Pancreas (tissue), 10 donors: ENCODE measurements around the gene GMDS. TPM values are rescaled to one million over a fixed set of nuclear protein-coding genes. Genes with fewer than 3 reads are reported as not detected.

Source experiments
- ATAC-seq, 4 donors: fragments of 200-7000 bp; cut with Tn5 transposase; one replicate each; pipeline versions ENCODE4 v1.8.0 to v1.9.1; 2020; ENCODE audit warnings: mild to moderate bottlenecking in 4 of 4, moderate library complexity in 4 of 4
- DNase-seq, 6 donors: peaks; one replicate each; pipeline ENCODE4 v3.0.0-alpha.2; 2020
- FAIRE-seq: peaks from 2 replicates; lab custom pipeline; 2012; peaks lifted over from hg19 to GRCh38; lab: Jason Lieb, UNC
- H3K27ac ChIP-seq, 4 donors: fragments of 200-600 bp; sonication (generic); 1 replicate in 3 of 4; 2 replicates in 1 of 4; pipeline versions ENCODE4 v1.5.0 to v1.8.0; 2020
- H3K27me3 ChIP-seq, 4 donors: fragments of 200-600 bp; one replicate each; pipeline ENCODE4 v1.8.0; 2021
- H3K36me3 ChIP-seq, 3 donors: fragments of 200-600 bp; sonication (generic) in 1 of 3; one replicate each; pipeline versions ENCODE4 v1.5.0 to v1.8.0; 2020 to 2021
- H3K4me1 ChIP-seq, 3 donors: fragments of 200-600 bp; one replicate each; pipeline ENCODE4 v1.8.0; 2021
- H3K4me3 ChIP-seq, 4 donors: fragments of 200-600 bp; sonication (generic) in 2 of 4; one replicate each; pipeline versions ENCODE4 v1.5.0 to v1.8.0; 2020 to 2021
- H3K9me3 ChIP-seq, 4 donors: fragments of 200-600 bp; one replicate each; pipeline ENCODE4 v1.8.0; 2021
- CTCF ChIP-seq, 4 donors: fragments of 200-600 bp; sonication (generic) in 3 of 4; IDR thresholded peaks; one replicate each; pipeline versions ENCODE4 v1.5.0 to v1.8.0; 2021; ENCODE audit warnings: antibody characterized with exemption in 4 of 4
- WGBS, 2 donors: extraction: QIAGEN DNeasy Blood & Tissue Kit; methylation state at CpG; one replicate each; pipeline ENCODE4 v1.1.7; 2013; 5-methylcytosine and 5-hydroxymethylcytosine counted together
- intact Hi-C, 3 donors: fragments of 100-400 bp; cut with DNase I; formaldehyde crosslinking; loops; one replicate each; pipeline versions ENCODE4 v1.11.1 to v1.14.2; 2022
- polyA plus RNA-seq, 2 donors: library from polyadenylated mRNA; stranded (reverse); fragments of 200-250 nt; gene quantifications; one replicate each; pipeline ENCODE4 v1.2.3, GENCODE V29; 2013
- total RNA-seq, 6 donors: library from RNA; stranded (reverse); fragmentation: NEBNext Ultra II Directional in 4 of 6; extraction: Animal tissue kit (Norgen Biotek cat#: 25700) in 4 of 6; gene quantifications; one replicate each; pipeline versions ENCODE4 v1.2.1 to v1.2.4, GENCODE V29; 2021 to 2023
- donor health status: healthy with polysubstance abuse.
- donor health status: DM: no; HTN: no; CAD: no; lungs with moderate emphysema.
- donor health status: DM: no; HTN: no; CAD: no.
- donor health status: control.
- donor health status: control.
- donor health status: Bipolar disorder and iron deficiency.
- donor health status: DM: yes; HTN: yes; CAD: no.
- donor health status: DM: no; HTN: no; CAD: no.
- donor health status: DM: no; HTN: no; CAD: no.
- donor health status: DM: yes; HTN: yes; CAD: no.

The GMDS gene
- total and polyA plus RNA-seq, 8 donors: 7.6 to 40.8 (median 26.5) TPM

- H3K4me1 ChIP-seq: no peaks in the 10 kb centered on the region
- no peak overlapping the region for H3K27ac ChIP-seq
- H3K4me3 ChIP-seq: no peak overlapping the region
- no peak for FAIRE-seq
- intact Hi-C loops: no loop called here
- no peaks in the 10 kb centered on the region for H3K9me3 ChIP-seq
- whole genome bisulfite sequencing, 2 donors: 90 to 96% methylated on average over 9 of the region's 9 CpGs
- no peaks in the 10 kb centered on the region for H3K36me3 ChIP-seq
- DNase-seq: no peak
- no peak for ATAC-seq
- no peaks in the 10 kb centered on the region for H3K27me3 ChIP-seq
- TF ChIP-seq CTCF (IDR thresholded peaks at IDR 0.05): no peak
These were observed 330.2 kb downstream of the GMDS start for GRCh38 chr6:1915226-1915625.

GRCh38 chr6:1913577-1913976 is 331.8 kb downstream of the GMDS start:
- DNase-seq (no peak), ATAC-seq (no peak), FAIRE-seq (no peak)
- Histone ChIP-seq H3K4me3 (no peak overlapping the region), H3K27ac (no peak overlapping the region), H3K4me1 (no peaks in the 10 kb centered on the region), H3K9me3 (no peaks in the 10 kb centered on the region), H3K36me3 (no peaks in the 10 kb centered on the region), H3K27me3 (no peaks in the 10 kb centered on the region)
- no peak for TF ChIP-seq CTCF (IDR thresholded peaks at IDR 0.05)
- intact Hi-C loops: no loop called here
- 90 to 96% methylated on average over 3 of the region's 3 CpGs for WGBS, 2 donors

GRCh38 chr6:1912731-1913130 is 332.7 kb downstream of the GMDS start:
- DNase-seq (no peak), FAIRE-seq (no peak), ATAC-seq (no peak)
- H3K4me3 ChIP-seq: no peak overlapping the region
- no peak overlapping the region for H3K27ac ChIP-seq
- no peaks in the 10 kb centered on the region for H3K9me3 ChIP-seq
- intact Hi-C loops: no loop called here
- TF ChIP-seq CTCF (IDR thresholded peaks at IDR 0.05): no peak
- no peaks in the 10 kb centered on the region for H3K36me3 ChIP-seq
- 99 to 100% methylated on average over 3 of the region's 3 CpGs for WGBS, 2 donors
- H3K4me1 ChIP-seq: no peaks in the 10 kb centered on the region
- no peaks in the 10 kb centered on the region for H3K27me3 ChIP-seq

- TF ChIP-seq CTCF (IDR thresholded peaks at IDR 0.05): no peak
- no peaks in the 10 kb centered on the region for H3K36me3 ChIP-seq
- no peak overlapping the region for H3K4me3 ChIP-seq
- ATAC-seq (no peak), DNase-seq (no peak), FAIRE-seq (no peak)
- 44 to 60% methylated on average over 4 of the region's 4 CpGs for WGBS, 2 donors
- H3K9me3 ChIP-seq: no peaks in the 10 kb centered on the region
- intact Hi-C loops: no loop called here
- H3K27ac ChIP-seq: no peak overlapping the region
- H3K4me1 ChIP-seq: no peaks in the 10 kb centered on the region
- no peaks in the 10 kb centered on the region for H3K27me3 ChIP-seq
These were observed 333.9 kb downstream of the GMDS start for GRCh38 chr6:1911474-1911873.

- Histone ChIP-seq H3K9me3 (no peaks in the 10 kb centered on the region), H3K27me3 (no peaks in the 10 kb centered on the region), H3K4me3 (no peak overlapping the region), H3K4me1 (no peaks in the 10 kb centered on the region), H3K36me3 (no peaks in the 10 kb centered on the region), H3K27ac (no peak overlapping the region)
- no peak for TF ChIP-seq CTCF (IDR thresholded peaks at IDR 0.05)
- FAIRE-seq (no peak), DNase-seq (no peak), ATAC-seq (no peak)
- 84 to 88% methylated on average over 8 of the region's 8 CpGs for WGBS, 2 donors
- intact Hi-C loops: no loop called here
These were observed 334.6 kb downstream of the GMDS start for GRCh38 chr6:1910621-1911407.
